ENCODE results near the gene MOB1B.
A peak's percentile ranks its signal among the peaks of the same experiment; 100 is the strongest.
"Not testable (repeated sequence)": the region's sequence is repeated elsewhere in the genome, so short reads cannot be mapped to it uniquely, and the experiment has no call there.

MOB1B gene

GRCh38 chr4:71009086-71009485, 106.9 kb downstream of the MOB1B start:
- DNase-seq (ENCODE audit: low spot score): no peak

GRCh38 chr4:71009890-71010588, 107.9 kb downstream of the MOB1B start:
- peak; percentile 77 for DNase-seq (ENCODE audit: low spot score)

GRCh38 chr4:71011451-71011850, 109.3 kb downstream of the MOB1B start:
- no peak for DNase-seq (ENCODE audit: low spot score)

- DNase-seq (ENCODE audit: low spot score): not testable (repeated sequence)
Measured at GRCh38 chr4:71017391-71017790, 115.2 kb downstream of the MOB1B start.

- no peak for DNase-seq (ENCODE audit: low spot score)
Measured at GRCh38 chr4:71020611-71021010, 118.4 kb downstream of the MOB1B start.

GRCh38 chr4:71025654-71026053, 123.5 kb downstream of the MOB1B start:
- DNase-seq (ENCODE audit: low spot score): no peak

- DNase-seq (ENCODE audit: low spot score): no peak
Measured at GRCh38 chr4:71026086-71026485, 123.9 kb downstream of the MOB1B start.

GRCh38 chr4:71027611-71028010, 125.4 kb downstream of the MOB1B start:
- DNase-seq (ENCODE audit: low spot score): no peak

GRCh38 chr4:71029504-71029903, 127.3 kb downstream of the MOB1B start:
- DNase-seq (ENCODE audit: low spot score): no peak

GRCh38 chr4:71032106-71032505, 129.9 kb downstream of the MOB1B start:
- not testable (repeated sequence) for DNase-seq (ENCODE audit: low spot score)
